Suppressor macrophage treated with lipopolysaccharide for 4 hours (primary cell): ENCODE results near the gene CAMTA1.

Experiments
- DNase-seq: peaks from one replicate; pipeline ENCODE4 v3.0.0-alpha.2; 2020

CAMTA1 gene

DNA sequence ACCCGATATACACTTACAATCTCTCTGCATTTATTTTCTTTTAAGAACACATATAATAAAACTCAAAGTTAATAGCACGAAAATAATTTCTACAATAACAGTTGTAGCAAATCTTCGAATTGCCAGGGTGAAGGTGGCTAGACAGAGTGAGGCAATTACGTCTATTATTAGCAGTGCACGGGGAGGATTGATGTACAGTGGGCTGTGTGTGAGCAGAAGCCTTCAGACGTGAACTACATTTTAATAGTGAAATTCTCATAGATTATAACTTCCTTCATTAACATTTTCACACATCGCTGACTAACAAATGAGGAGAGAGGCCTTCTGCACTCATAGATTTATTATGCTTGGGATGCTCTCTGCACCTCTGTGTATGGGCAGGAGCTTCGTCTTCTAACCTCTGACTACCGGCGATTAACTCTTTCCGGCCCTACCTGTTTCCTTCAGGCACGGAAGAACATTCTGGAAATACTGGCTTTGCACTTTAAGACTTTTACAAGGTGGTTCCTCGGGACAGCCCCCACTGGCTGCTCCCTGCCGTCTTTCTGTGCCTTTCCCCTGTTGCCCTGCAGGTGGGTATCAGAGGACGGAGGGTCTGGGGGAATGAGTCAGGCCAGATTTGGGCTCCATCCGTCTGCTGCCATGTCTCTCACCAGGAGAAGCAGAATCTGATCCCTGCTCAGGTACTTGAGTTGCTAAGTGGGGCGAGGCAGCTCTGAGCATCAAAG, 200.5 kb downstream of the CAMTA1 start:
- DNase-seq: no peak

GRCh38 chr1:6986281-6986680, 201.0 kb downstream of the CAMTA1 start:
- no peak for DNase-seq

DNA sequence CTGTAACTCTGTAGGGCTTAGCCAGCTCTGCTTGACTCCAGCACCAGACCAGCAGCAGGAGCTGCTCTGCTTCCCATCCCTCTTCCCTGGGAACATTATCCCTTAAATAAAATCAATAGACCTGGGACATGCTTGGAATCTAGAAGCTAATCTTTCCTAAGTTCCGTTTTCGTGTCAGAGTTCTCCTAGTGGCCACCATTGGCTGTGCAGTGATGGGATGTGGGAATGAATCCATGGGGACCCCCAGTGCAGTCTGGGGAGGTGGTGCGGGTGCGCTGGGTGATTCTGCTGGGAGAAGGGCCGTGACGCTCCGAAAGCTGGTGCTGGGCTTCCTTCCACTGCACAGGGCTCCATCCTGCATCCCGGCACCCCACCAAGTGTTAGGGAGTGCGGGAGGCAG, 202.7 kb downstream of the CAMTA1 start:
- no peak for DNase-seq

- DNase-seq: no peak
Measured at GRCh38 chr1:6988796-6989195, 203.5 kb downstream of the CAMTA1 start.

DNA sequence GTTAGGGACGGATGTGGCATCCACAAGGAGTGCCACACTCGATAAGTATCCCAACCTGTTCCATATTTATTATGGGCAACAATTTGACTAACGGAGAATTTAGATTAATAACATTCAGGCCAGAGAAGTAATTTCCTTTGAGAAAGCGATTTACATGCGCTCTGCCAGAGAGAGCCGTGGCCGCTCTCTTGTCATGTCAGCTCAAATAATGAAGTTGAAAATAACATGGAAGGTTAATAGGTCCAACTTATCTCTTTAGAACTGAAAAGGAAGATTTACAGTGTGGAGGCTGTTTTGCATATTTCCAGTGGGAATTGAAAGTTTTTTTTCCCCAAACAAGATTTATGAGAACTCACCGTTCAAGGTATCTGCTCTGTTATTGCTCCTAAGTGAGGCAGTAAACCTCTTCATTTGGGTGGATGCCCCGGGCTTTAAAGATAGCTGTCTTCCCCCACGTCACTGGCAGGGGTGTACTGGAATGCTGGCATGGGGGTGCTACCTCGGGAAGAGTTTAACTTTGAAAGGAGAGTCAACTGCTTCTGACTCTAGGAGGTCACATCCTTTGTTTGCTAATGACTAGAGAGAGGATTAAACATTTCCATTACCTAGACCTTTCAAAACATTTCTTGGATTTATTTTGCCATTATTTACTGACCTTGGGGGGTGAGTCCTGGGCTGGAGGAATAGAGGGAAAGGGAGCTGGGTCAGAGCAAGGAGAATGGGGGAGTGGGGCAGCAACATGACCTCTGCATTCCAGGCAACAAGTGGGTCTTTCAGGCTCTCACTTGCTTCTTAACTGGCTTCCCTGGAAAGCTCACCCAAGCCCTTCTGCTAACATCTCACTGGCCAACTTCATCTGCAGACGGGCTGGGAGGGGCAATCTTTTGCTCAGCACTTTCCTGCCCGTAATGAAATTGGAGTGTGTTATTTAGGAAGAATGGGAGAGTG, 204.2 kb downstream of the CAMTA1 start:
- no peak for DNase-seq

GRCh38 chr1:6991266-6991665, 206.0 kb downstream of the CAMTA1 start:
- no peak for DNase-seq

GRCh38 chr1:6995789-6996188, 210.5 kb downstream of the CAMTA1 start:
- DNase-seq: no peak

DNA sequence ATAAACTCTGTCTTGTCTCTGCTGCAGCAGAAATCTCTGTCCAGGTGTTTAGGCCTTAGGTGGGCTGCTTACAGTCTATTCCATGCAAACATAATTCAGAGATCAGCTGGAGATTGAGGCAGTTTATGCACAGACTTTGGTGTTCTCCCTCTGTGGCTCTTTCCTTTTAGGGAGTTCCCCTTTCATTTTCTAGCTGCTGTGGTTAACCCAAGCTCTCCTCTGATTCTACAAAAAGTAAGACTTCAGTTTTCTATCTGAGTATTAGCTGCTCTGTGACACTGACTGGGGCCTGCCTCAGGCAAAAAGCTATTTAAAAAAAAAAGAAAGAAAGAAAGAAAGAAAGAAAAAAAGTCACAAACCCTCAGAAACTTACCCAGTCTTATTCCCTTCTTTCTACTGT, 211.1 kb downstream of the CAMTA1 start:
- no peak for DNase-seq

DNA sequence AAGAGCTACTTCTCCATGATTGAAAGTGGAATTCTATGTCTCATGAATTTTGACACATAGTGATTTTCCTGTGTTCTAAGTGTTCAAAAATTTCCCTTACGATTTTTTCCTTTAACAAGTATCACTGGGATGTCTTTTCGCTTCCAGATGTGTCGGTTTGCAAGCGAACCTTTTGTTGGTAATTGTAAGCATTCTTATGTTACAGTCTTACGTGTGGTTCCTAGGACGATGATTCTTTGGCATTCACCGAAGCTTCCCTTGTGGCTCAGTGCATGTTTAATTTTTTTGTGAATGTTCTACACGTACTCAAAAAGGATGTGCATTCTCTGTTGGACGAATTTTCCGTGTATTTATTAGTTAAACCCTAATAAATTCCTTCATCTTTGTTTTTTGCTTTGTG, 211.6 kb downstream of the CAMTA1 start:
- DNase-seq: no peak

DNA sequence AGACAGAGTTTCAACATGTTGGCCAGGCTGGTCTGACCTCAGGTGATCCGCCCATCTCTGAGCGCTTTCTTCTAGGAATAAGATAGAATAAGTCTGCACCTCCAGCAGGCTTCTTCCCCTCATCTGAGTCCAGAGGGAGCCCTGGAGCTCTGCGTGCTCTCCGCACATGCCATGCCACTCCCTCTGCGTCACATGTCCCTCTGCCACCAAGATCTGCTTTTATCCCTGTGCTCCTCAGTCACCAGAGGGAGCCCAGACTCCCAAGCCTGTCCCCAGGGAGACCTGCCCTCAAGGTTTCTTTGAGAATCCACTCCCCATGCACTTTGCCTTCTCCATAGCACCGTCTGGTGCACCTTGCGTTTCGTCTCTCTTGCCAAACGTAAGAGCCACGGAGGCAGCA, 213.0 kb downstream of the CAMTA1 start:
- DNase-seq: no peak

DNA sequence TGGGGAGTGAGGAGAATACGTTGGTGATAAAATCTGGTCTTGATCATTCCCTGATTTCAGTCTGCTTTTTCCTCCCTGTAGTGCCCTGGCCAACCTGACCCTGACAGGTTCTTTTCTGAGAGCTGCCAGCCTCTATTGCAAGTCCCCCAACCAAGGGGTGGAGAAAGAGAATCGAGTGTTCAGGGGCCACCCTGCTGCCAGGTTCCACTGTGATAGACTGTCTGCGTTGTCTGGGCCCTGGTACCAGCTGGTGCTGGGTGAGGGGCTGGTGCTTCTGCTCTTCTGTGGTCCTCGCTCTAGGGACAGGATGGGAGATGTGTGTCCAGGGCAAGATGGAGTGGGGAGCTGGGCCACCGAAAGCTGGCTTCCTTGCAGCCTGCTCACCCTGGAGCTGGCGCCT, 214.6 kb downstream of the CAMTA1 start:
- DNase-seq: no peak

- DNase-seq: no peak
Measured at GRCh38 chr1:7000720-7001119, 215.5 kb downstream of the CAMTA1 start.

DNA sequence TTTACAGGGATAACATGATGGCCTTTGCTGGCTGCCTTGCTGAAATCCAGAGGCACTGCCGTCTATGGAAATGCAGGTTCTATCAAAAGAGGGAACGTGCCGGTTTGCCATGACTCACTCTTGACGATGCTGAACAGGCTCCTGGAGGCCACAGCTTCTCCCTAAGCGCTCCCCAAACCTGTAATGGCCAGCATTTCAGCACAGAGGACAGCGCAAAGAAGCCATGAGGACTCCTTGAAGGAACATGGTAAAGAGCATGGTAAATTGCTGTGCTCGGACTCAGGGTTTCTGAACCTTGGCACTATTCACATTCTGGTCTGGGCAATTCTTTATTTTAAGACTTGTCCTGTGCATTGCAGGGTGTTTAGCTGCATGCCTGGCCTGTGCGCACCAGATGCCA, 217.5 kb downstream of the CAMTA1 start:
- DNase-seq: no peak

DNA sequence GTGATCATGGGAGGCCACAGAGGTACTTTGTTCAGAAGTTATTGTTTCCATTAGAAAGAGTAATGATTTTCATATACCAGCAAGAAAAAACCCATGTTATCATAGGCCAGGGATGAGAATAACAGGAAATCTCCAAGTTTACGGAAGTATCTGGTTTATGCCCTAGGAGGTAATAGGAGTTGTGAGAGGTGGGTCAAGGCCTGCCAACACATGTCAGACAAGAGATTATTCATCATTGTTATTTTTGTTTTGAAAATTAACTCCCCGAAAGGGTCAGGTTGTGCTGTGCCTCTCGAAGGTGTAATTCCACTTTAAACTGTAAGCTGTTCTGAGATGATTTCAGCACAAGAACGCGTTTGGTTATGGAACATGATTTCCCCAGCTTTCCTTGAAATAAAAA, 218.4 kb downstream of the CAMTA1 start:
- no peak for DNase-seq

- DNase-seq: no peak
Measured at GRCh38 chr1:7004181-7004580, 218.9 kb downstream of the CAMTA1 start.

GRCh38 chr1:7005762-7006161, 220.5 kb downstream of the CAMTA1 start:
- DNase-seq: no peak

GRCh38 chr1:7006996-7007871, 222.0 kb downstream of the CAMTA1 start:
- DNase-seq: no peak

DNA sequence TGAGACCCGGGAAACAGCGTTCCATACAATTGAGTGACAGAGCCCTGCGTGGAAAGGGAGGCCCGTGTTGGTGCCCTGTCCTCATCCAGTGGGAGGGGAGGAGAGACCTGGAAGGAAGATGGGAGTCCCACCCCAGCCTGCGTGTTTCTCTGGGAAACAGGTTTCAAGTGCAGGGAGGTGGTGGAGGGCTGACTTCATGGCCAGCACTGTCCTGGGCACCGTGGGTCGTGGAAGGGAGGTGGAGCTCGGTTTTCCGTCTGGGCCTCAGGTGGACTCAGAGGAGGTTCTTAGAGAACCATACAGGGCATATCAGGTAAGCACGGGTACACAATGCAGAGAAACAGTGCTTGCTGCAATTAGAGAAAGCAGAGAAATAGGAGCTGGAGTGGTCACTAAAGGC, 222.6 kb downstream of the CAMTA1 start:
- no peak for DNase-seq

DNA sequence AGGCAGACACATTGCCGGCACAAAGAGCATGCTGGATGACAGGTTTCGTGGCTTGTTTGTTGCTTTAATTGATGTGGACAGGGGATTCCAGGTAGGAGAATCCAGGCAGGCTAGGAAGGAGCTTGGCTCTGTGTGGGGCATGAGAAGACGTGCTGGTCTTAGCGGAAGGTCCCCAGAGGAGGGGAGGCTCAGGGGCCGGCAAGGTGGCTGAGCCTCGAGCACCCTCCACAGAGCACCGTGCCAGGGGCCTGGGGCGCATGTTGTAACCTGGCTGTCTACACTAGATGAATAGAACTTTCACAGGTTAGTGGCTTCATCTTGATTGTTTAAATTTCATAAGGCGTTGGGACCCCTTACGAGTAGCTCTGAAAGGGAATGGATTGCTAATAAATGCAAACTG, 223.1 kb downstream of the CAMTA1 start:
- DNase-seq: no peak

GRCh38 chr1:7008975-7009740, 223.9 kb downstream of the CAMTA1 start:
- no peak for DNase-seq

DNA sequence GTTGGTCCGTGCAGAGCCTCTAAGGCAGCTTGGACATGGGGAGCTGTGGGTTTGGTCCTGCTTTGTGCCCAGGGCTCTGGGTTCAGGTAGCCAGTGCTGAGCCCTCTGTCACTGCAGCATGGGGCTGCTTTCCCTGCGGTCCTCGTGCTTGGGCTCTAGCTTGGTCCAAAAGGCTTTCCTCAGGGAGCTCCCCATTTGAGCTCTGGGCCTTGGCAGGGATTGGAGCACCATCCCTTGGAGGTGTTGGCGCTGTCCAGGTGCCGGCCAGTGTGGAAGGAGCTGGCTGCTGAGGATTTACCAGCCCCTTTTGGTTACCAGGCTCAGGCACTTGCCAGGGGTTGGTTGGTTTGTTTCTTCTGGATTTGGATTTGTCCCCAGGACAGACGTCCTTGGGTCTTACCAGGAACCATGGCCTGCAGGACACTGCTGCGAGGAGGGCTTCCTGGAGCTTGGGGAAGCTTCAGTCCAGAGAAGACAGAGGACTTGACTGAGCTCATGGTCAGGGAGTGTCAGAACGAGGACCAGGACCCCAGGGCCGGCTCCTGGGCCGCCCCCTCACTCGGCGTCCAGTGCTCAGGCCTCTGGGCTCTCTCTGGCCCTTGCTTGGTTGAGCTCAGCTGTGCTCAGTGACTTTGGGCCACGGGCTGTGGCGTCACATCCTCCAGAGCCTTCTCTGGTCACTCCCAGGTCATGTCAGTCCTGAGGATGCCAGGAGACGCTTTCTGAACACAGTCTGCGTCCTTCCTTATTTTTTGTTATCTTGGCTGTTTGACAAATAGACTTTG, 224.7 kb downstream of the CAMTA1 start:
- DNase-seq: no peak
